Thymus (tissue), 11 donors: ENCODE measurements around the gene CHMP2A. TPM values are rescaled to one million over a fixed set of nuclear protein-coding genes. Genes with fewer than 3 reads are reported as not detected.

Experiments used
- DNase-seq, 9 donors: peaks; one replicate each; pipeline ENCODE4 v3.0.0-alpha.2; 2013; ENCODE audit warnings: low spot score in 9 of 9, low read depth in 6 of 9, missing footprints in 1 of 9
- H3K27ac ChIP-seq, 2 donors: one replicate each; pipeline ENCODE4 v1.5.1; 2013; ENCODE audit warnings: control low read depth in 1 of 2, low read depth in 1 of 2, low read length in 1 of 2, mild to moderate bottlenecking in 1 of 2, moderate library complexity in 1 of 2
- H3K27me3 ChIP-seq, 2 donors: one replicate each; pipeline ENCODE4 v1.5.1; 2013; ENCODE audit warnings: low read length in 1 of 2; ENCODE audit not compliant: control insufficient read depth in 2 of 2, insufficient read depth in 1 of 2
- H3K36me3 ChIP-seq, 2 donors: one replicate each; pipeline ENCODE4 v1.5.1; 2013; ENCODE audit warnings: low read length in 1 of 2, mild to moderate bottlenecking in 1 of 2, moderate library complexity in 1 of 2; ENCODE audit not compliant: control insufficient read depth in 2 of 2, insufficient read depth in 2 of 2
- H3K4me1 ChIP-seq, 2 donors: one replicate each; pipeline ENCODE4 v1.5.1; 2013; ENCODE audit warnings: low read length in 2 of 2; ENCODE audit not compliant: control insufficient read depth in 2 of 2, insufficient read depth in 2 of 2
- H3K4me3 ChIP-seq, 2 donors: one replicate each; pipeline ENCODE4 v1.5.1; 2013; ENCODE audit warnings: low read length in 2 of 2, control low read depth in 1 of 2, mild to moderate bottlenecking in 1 of 2
- H3K9me3 ChIP-seq, 2 donors: one replicate each; pipeline ENCODE4 v1.5.1; 2013; ENCODE audit warnings: low read length in 1 of 2, mild to moderate bottlenecking in 1 of 2; ENCODE audit not compliant: control insufficient read depth in 2 of 2, insufficient read depth in 1 of 2
- WGBS: extraction: QIAGEN DNeasy Blood & Tissue Kit; methylation state at CpG from one replicate; pipeline ENCODE4 v1.1.7; 2013; 5-methylcytosine and 5-hydroxymethylcytosine counted together
- polyA plus RNA-seq: library from polyadenylated mRNA; stranded (reverse); fragments of 200-250 nt; gene quantifications from one replicate; pipeline ENCODE4 v1.2.3, GENCODE V29; 2013
- total RNA-seq: library from RNA; stranded (reverse); fragments of 120-200 nt; gene quantifications from one replicate; pipeline ENCODE4 v1.2.4, GENCODE V29; 2013
- donor health status: healthy.

The CHMP2A gene
- total and polyA plus RNA-seq, 2 donors = 75.4 to 131 TPM

DNA sequence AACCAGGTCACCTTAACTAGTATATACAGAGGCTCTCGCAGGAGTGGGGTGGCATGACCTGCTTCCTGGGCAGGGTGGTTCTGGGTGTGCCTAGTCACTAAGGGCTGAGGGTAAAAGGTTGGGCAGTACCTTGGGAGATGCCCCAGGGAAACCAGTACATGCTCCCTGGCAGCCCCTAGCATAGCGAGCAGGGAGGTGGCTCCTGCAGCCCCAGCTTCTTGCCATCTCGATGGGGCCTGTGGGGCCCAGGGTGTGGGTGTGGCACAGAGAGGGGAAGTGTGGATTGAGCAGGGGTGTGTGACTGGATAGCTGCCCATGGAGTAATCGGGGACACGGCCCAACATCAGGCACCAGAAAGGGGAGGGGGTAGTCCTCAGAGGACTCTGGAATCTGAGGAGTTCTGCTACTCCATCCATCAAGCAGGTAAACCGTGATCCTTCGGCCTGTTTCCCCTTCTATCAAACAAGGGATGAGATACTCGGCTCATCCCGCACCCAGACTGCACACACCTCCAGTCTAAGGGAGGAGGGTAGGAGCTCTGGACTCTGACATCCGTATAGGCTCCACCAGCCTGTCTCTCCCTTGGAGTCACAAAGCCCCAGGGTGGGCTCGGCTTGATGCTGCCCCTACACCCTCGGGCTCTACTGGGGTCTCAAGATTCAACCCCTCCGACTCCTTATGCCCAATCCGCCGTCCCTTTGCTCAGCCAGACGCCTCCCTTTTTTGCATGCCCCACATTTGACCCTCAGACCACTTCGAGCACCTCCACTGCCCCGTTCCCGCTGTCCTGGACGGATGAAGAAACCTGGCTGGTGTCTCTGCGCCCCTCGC is 36.4 kb downstream of the CHMP2A start:
- Histone ChIP-seq H3K9me3 (peaks cover 2 to 4% of the 10 kb centered on the region in 2 donors), H3K4me3 (peak overlapping the region; percentile 62 to 69), H3K27ac (peak overlapping the region; percentile 96 to 97), H3K27me3 (no peaks in the 10 kb centered on the region), H3K4me1 (peaks cover 16 to 34% of the 10 kb centered on the region in 2 donors), H3K36me3 (peaks cover 18 to 21% of the 10 kb centered on the region in 2 donors)
- peak in 1 of 9 donors; percentile 23 for DNase-seq
- WGBS = 16% methylated on average over 22 of the region's 22 CpGs

DNA sequence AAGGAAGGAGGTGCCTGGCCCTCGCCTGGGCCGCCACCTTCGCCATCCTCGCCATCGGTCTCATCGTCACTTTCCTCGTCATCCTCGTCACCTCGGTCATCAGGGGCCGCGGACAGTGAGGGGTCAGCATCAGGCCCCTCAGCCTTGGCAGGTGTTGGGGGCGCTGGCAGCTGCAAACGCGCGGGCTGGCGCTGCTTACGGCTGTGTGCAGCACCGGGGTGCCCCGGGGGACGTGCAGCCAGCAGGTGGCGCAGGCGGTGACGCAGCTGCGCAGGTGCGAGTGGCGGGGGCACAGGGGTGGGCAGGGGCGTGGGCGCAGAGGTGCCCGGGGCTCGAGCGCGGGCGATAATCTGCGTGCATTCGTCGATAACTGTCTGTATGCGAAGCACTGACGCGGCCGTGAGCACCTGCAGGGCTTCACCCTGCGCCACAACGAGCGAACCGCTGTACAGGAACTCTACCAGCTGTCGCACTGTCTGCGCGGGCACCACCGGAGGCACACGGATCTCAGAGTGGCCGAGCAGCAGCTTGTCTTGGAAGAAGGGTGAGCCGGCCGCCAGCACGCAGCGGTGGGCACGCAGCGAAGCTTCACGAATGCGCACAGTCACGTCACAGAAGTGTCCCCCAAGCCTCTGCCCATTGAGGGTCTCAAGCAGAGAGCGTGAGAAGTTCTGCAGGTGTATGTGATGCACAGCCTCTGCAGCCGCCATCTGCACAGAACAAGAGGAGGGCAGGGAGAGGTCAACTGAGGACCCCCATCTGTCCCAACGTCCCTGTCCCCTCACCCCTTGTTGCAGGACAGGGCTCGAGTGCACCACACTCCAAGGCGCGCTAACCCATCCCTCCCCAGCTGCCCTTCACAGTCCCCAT is 37.7 kb downstream of the CHMP2A start:
- H3K4me3 ChIP-seq = no peak overlapping the region
- 97% methylated on average over 65 of the region's 65 CpGs for WGBS
- no peaks in the 10 kb centered on the region for H3K27me3 ChIP-seq
- peaks cover 17 to 35% of the 10 kb centered on the region in 2 donors for H3K4me1 ChIP-seq
- no peak overlapping the region for H3K27ac ChIP-seq
- DNase-seq = no peak
- peaks cover 18 to 21% of the 10 kb centered on the region in 2 donors for H3K36me3 ChIP-seq
- peaks cover 2 to 4% of the 10 kb centered on the region in 2 donors for H3K9me3 ChIP-seq

DNA sequence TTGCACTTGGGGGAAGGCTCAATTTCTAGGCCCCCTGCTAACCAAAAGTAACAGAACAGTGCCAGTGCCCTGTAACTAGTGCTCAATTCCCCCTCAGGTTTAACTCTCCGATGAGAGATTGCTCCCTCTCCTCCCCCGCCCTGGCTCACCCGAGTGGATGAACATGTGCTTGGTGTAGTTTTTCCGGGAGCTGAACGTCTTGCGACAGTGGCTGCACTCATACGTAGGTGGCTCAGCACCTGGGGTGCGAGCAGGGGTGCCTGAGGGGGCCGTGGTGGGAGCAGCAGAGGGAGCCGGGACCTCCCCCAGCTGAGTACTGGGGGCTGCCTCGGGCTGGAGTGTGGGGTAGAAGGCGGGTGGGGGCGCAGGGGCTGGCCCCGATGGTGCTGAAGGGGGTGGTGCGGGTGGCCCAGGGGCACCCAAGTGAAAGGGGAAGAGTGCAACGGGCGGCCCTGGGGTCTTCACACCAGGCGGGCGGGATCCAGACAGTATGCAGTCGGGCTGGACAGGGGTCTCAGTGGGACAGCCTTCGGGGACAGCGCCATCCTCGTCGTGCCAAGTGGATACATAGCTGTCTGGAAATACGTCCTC is 38.6 kb downstream of the CHMP2A start:
- Histone ChIP-seq H3K27ac (no peak overlapping the region), H3K9me3 (peaks cover 2 to 4% of the 10 kb centered on the region in 2 donors), H3K27me3 (no peaks in the 10 kb centered on the region), H3K4me3 (no peak overlapping the region), H3K36me3 (peaks cover 18 to 21% of the 10 kb centered on the region in 2 donors), H3K4me1 (peaks cover 17 to 35% of the 10 kb centered on the region in 2 donors)
- DNase-seq = no peak
- 97% methylated on average over 25 of the region's 25 CpGs for WGBS

DNA sequence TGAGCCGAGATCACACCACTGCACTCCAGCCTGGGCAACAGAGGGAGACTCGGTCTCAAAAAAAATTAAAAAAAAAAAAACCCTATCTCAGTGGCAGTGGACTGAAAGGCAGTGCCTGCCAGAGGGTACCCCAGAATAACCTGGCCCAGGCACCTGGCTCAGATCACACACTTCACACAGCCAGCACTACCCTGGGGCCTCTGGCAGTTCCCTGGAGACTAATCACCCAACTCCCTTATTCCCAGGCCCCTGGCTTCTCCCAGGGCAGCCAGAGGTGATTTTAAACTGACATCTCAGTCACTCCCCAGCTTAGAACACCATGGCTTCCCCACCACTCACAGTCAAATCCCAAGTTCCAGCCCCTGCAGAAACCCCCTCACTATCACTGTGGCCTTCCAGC is 39.6 kb downstream of the CHMP2A start:
- DNase-seq = no peak
- peaks cover 17 to 30% of the 10 kb centered on the region in 2 donors for H3K4me1 ChIP-seq
- H3K4me3 ChIP-seq = no peak overlapping the region
- WGBS = 98% methylated on average over 2 of the region's 2 CpGs
- H3K36me3 ChIP-seq = peaks cover 18 to 21% of the 10 kb centered on the region in 2 donors
- H3K27ac ChIP-seq = no peak overlapping the region
- no peaks in the 10 kb centered on the region for H3K27me3 ChIP-seq
- peaks cover 2 to 4% of the 10 kb centered on the region in 2 donors for H3K9me3 ChIP-seq

DNA sequence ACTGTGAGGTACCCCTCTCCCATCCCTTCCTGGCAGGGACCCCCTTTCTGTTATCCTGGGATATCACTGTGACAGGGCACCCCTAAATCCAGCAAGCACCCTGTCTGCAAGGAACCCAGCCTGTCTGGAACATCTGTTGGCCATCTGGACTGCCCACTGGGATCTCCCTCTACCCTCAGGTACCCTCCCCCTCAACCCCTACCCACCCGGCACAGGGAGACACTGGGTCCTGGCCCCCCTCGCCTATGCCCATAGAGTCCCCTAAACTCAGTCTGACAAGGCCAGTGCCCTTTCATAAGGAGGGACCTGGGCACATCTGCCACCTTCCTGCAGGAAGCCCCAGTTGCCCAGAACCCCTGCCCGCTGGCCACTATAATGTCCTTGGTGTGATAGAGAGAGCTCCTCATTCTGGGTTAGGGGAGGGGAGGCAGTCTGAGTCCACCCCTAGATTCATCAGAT is 40.3 kb downstream of the CHMP2A start:
- Histone ChIP-seq H3K27me3 (no peaks in the 10 kb centered on the region), H3K9me3 (peaks cover 2 to 4% of the 10 kb centered on the region in 2 donors), H3K27ac (no peak overlapping the region), H3K36me3 (peaks cover 18 to 21% of the 10 kb centered on the region in 2 donors), H3K4me3 (peak overlapping the region in 1 of 2 donors; percentile 42), H3K4me1 (peaks cover 17 to 26% of the 10 kb centered on the region in 2 donors)
- no peak for DNase-seq
- 85% methylated on average over 3 of the region's 3 CpGs for WGBS

DNA sequence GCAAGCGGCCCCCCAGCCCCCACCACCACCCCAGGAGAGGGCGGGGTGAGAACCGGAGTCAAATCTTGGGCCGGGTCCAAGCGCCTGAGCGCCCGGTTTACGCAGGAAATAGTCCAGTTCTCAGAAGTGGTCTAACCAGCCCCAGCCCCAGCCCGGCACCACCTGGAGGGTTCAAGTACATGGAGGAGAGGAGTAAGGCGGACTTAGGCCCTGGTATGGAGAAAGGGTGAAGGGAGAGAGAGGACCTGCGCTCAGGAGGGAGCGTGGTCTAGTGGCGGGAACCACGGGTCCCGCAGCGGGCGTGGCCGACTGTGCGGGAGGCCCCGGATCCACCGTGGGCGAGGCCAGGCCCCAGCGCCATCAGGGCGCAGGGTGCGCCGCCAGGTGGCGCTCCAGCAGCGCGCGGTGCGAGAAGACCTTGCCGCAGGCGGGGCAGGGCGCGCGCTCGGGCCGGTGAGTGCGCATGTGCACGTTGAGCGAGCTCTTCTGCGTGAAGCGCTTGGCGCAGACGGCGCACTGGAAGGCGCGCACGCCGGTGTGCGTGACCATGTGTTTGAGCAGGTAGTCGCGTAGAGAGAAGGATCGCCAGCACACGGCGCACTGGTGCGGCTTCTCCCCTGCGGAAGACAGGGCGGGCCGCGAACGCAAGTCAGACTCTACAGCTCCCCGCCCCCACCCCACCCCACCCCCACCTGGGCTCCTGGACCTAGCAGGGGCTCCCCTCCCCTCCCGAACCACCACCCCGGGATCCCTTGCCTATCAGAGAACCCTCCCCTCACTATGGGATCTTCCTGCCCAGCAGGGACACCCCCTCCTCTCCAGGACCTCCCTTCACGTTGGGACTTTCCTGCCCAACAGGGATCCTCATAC is 41.0 kb downstream of the CHMP2A start:
- Histone ChIP-seq H3K27ac (peak overlapping the region; percentile 6 to 55), H3K36me3 (peaks cover 18 to 21% of the 10 kb centered on the region in 2 donors), H3K27me3 (no peaks in the 10 kb centered on the region), H3K4me3 (peak overlapping the region; percentile 42 to 48), H3K4me1 (peaks cover 17 to 25% of the 10 kb centered on the region in 2 donors), H3K9me3 (peaks cover 2 to 4% of the 10 kb centered on the region in 2 donors)
- DNase-seq = peak; percentile 76 to 98 (median 90)
- WGBS = 9% methylated on average over 66 of the region's 66 CpGs

DNA sequence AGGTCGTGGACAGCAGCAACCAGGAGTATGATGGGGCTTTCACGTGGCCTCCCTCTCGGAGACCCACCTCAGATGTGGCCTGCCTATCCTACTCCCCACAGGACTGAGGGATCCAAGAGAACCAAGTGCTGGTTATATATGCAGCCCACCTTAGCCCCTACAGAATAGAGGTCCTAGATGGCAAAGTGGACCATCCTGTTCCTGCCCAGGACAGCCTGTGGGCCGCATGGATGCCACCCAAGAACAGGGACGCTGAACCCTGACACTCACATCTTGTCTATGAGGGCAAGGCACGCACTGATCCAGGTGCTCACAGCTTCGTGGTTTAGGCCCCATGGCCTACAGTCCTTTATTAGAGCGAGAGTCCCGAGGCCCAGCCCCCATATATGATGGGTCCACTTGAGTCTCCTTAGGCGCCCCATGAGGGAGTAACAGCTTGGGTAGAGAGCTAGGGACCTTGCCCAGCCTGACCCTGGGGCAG is 41.7 kb downstream of the CHMP2A start:
- Histone ChIP-seq H3K27me3 (no peaks in the 10 kb centered on the region), H3K4me1 (peaks cover 11 to 18% of the 10 kb centered on the region in 2 donors), H3K4me3 (no peak overlapping the region), H3K27ac (peak overlapping the region in 1 of 2 donors; percentile 55), H3K9me3 (peaks cover 2 to 3% of the 10 kb centered on the region in 2 donors), H3K36me3 (peaks cover 18 to 21% of the 10 kb centered on the region in 2 donors)
- no peak for DNase-seq
- 95% methylated on average over 10 of the region's 10 CpGs for WGBS
